GM21390 (cell line): Measurements from ENCODE around the gene OSTF1.

Source experiments
- ATAC-seq: cut with Tn5 transposase; IDR thresholded peaks from one replicate; pipeline ENCODE4 v1.9.1; 2021; ENCODE audit not compliant: unreplicated experiment

OSTF1 gene

GRCh38 chr9:75084081-75084672 is 4.1 kb upstream of the OSTF1 start:
- ATAC-seq: no peak

- no peak for ATAC-seq
These were observed 2.7 kb upstream of the OSTF1 start for GRCh38 chr9:75085640-75086039.

GRCh38 chr9:75086541-75087288 is 1.6 kb upstream of the OSTF1 start:
- no peak for ATAC-seq

- ATAC-seq: peak; percentile 18
These were observed 958 bp upstream of the OSTF1 start for GRCh38 chr9:75087289-75087823.

- peak; percentile 36 for ATAC-seq
These were observed 495 bp downstream of the OSTF1 start for GRCh38 chr9:75088646-75089372.

- no peak for ATAC-seq
These were observed 1.1 kb downstream of the OSTF1 start for GRCh38 chr9:75089373-75089766.

GRCh38 chr9:75090579-75090978 is 2.3 kb downstream of the OSTF1 start:
- ATAC-seq: no peak

- ATAC-seq: no peak
These were observed 4.5 kb downstream of the OSTF1 start for GRCh38 chr9:75092766-75093165.

GRCh38 chr9:75096796-75097195 is 8.5 kb downstream of the OSTF1 start:
- no peak for ATAC-seq

GRCh38 chr9:75101004-75101588 is 12.8 kb downstream of the OSTF1 start:
- ATAC-seq: no peak

- no peak for ATAC-seq
These were observed 14.0 kb downstream of the OSTF1 start for GRCh38 chr9:75102177-75102790.

- no peak for ATAC-seq
These were observed 16.3 kb downstream of the OSTF1 start for GRCh38 chr9:75104607-75105006.

- ATAC-seq: no peak
These were observed 16.8 kb downstream of the OSTF1 start for GRCh38 chr9:75105019-75105540.

- ATAC-seq: no peak
These were observed 17.5 kb downstream of the OSTF1 start for GRCh38 chr9:75105841-75106240.

- ATAC-seq: no peak
These were observed 18.5 kb downstream of the OSTF1 start for GRCh38 chr9:75106857-75107256.

GRCh38 chr9:75108571-75108970 is 20.3 kb downstream of the OSTF1 start:
- ATAC-seq: no peak

GRCh38 chr9:75109210-75109839 is 21.0 kb downstream of the OSTF1 start:
- ATAC-seq: no peak

GRCh38 chr9:75111019-75111622 is 22.8 kb downstream of the OSTF1 start:
- no peak for ATAC-seq

- no peak for ATAC-seq
These were observed 24.5 kb downstream of the OSTF1 start for GRCh38 chr9:75112789-75113188.

- ATAC-seq: no peak
These were observed 28.0 kb downstream of the OSTF1 start for GRCh38 chr9:75116306-75116705.
